CD8-positive, alpha-beta memory T cell (primary cell): Measurements from ENCODE around the gene GOLT1B. TPM values are rescaled to one million over a fixed set of nuclear protein-coding genes. Genes with fewer than 3 reads are reported as not detected.

Experiments
- CTCF ChIA-PET: fragments of 350-600 bp; sonication (Branson Sonifier 250); formaldehyde crosslinking; loops from one replicate; lab custom pipeline; 2021; ENCODE audit warnings: antibody characterized with exemption; lab: Charles Lee
- POLR2A ChIA-PET: fragments of 350-600 bp; sonication (Branson Sonifier 250); formaldehyde crosslinking; loops from one replicate; lab custom pipeline; 2021; ENCODE audit warnings: antibody characterized with exemption; lab: Charles Lee
- DNase-seq, 5 donors: peaks; one replicate each; pipeline versions ENCODE4 v3.0.0 to v3.0.0-alpha.2; 2020 to 2022; ENCODE audit warnings: mixed read lengths in 1 of 5
- H3K27ac ChIP-seq: one replicate; pipeline ENCODE4 v1.7.0; 2013; ENCODE audit warnings: low read depth, mild to moderate bottlenecking, low read length, moderate library complexity
- H3K27me3 ChIP-seq: 2 replicates; pipeline ENCODE4 v1.7.0; 2013; ENCODE audit warnings: low read length, mild to moderate bottlenecking; ENCODE audit not compliant: insufficient read depth, poor library complexity, severe bottlenecking
- H3K36me3 ChIP-seq: 2 replicates; pipeline ENCODE4 v1.7.0; 2013; ENCODE audit warnings: mild to moderate bottlenecking, low read length, moderate library complexity; ENCODE audit not compliant: insufficient read depth
- H3K4me1 ChIP-seq: 2 replicates; pipeline ENCODE4 v1.7.0; 2013; ENCODE audit warnings: mild to moderate bottlenecking, low read length, moderate library complexity; ENCODE audit not compliant: insufficient read depth
- H3K4me3 ChIP-seq: 2 replicates; pipeline ENCODE4 v1.7.0; 2013; ENCODE audit warnings: mild to moderate bottlenecking, low read length
- H3K9me3 ChIP-seq: 2 replicates; pipeline ENCODE4 v1.7.0; 2013; ENCODE audit warnings: mild to moderate bottlenecking, low read length
- H3K27ac Mint-ChIP-seq, 8 donors: one replicate each; pipeline ENCODE4 v1.8.0; 2020 to 2021; ENCODE audit warnings: mixed read lengths in 8 of 8, mild to moderate bottlenecking in 6 of 8, inconsistent platforms in 3 of 8, moderate library complexity in 3 of 8
- H3K27me3 Mint-ChIP-seq, 2 donors: one replicate each; pipeline ENCODE4 v1.8.0; 2020 to 2021; ENCODE audit warnings: mixed read lengths in 2 of 2, mild to moderate bottlenecking in 1 of 2, moderate library complexity in 1 of 2
- H3K36me3 Mint-ChIP-seq, 3 donors: one replicate each; pipeline ENCODE4 v1.8.0; 2020 to 2021; ENCODE audit warnings: mixed read lengths in 3 of 3, inconsistent platforms in 1 of 3, mild to moderate bottlenecking in 1 of 3
- H3K4me1 Mint-ChIP-seq, 3 donors: one replicate each; pipeline ENCODE4 v1.8.0; 2020 to 2021; ENCODE audit warnings: mixed read lengths in 3 of 3, inconsistent platforms in 1 of 3, mild to moderate bottlenecking in 1 of 3
- H3K4me3 Mint-ChIP-seq, 7 donors: one replicate each; pipeline ENCODE4 v1.8.0; 2020 to 2021; ENCODE audit warnings: mixed read lengths in 7 of 7, mild to moderate bottlenecking in 6 of 7, moderate library complexity in 4 of 7, inconsistent platforms in 2 of 7
- H3K9me3 Mint-ChIP-seq, 5 donors: one replicate each; pipeline ENCODE4 v1.8.0; 2020 to 2022; ENCODE audit warnings: mixed read lengths in 5 of 5, mild to moderate bottlenecking in 3 of 5, moderate library complexity in 2 of 5, inconsistent platforms in 1 of 5
- polyA plus RNA-seq: library from polyadenylated mRNA; unstranded; fragments of 300-500 nt; fragmentation: Illumina TruSeq; gene quantifications from one replicate; pipeline ENCODE4 v1.2.3, GENCODE V29; 2021
- total RNA-seq, 2 experiments: library from RNA; stranded (reverse); gene quantifications; one replicate each; pipeline ENCODE4 v1.2.3, GENCODE V29; 2021

GOLT1B gene
- total and polyA plus RNA-seq, 3 experiments from 2014 or later = 25.8 to 52.3 (median 48.1) TPM

- peaks cover 0 to 2% (median 2%) of the 10 kb centered on the region in 3 donors for H3K36me3 Mint-ChIP-seq
- Histone ChIP-seq H3K27ac (no peak overlapping the region), H3K4me3 (no peak overlapping the region), H3K4me1 (no peaks in the 10 kb centered on the region), H3K9me3 (no peaks in the 10 kb centered on the region), H3K36me3 (no peaks in the 10 kb centered on the region), H3K27me3 (no peaks in the 10 kb centered on the region)
- H3K9me3 Mint-ChIP-seq = peaks cover 0 to 2% (median 0%) of the 10 kb centered on the region in 5 donors
- ChIA-PET POLR2A (no interaction called here), CTCF (no interaction called here)
- no peaks in the 10 kb centered on the region for H3K27me3 Mint-ChIP-seq
- H3K4me3 Mint-ChIP-seq = no peak overlapping the region
- DNase-seq = no peak
- H3K4me1 Mint-ChIP-seq = no peaks in the 10 kb centered on the region
- H3K27ac Mint-ChIP-seq = no peak overlapping the region
These were observed 51.7 kb downstream of the GOLT1B start for GRCh38 chr12:21553329-21553675.

- DNase-seq = no peak
- no peak overlapping the region for H3K4me3 Mint-ChIP-seq
- no peak overlapping the region for H3K27ac Mint-ChIP-seq
- H3K36me3 ChIP-seq = no peaks in the 10 kb centered on the region
- no peaks in the 10 kb centered on the region for H3K4me1 Mint-ChIP-seq
- H3K27me3 ChIP-seq = no peaks in the 10 kb centered on the region
- CTCF ChIA-PET = interaction anchor here (1.2 kb wide), 1 partner anchor 32 kb away, joined by 3 read pairs; the partner anchor contains the start of gene SPX
- H3K27me3 Mint-ChIP-seq = peaks cover 0 to 3% of the 10 kb centered on the region in 2 donors
- no peaks in the 10 kb centered on the region for H3K4me1 ChIP-seq
- POLR2A ChIA-PET = no interaction called here
- H3K27ac ChIP-seq = no peak overlapping the region
- peaks cover 0 to 2% (median 0%) of the 10 kb centered on the region in 5 donors for H3K9me3 Mint-ChIP-seq
- H3K36me3 Mint-ChIP-seq = peaks cover 0 to 2% (median 2%) of the 10 kb centered on the region in 3 donors
- H3K9me3 ChIP-seq = no peaks in the 10 kb centered on the region
- no peak overlapping the region for H3K4me3 ChIP-seq
These were observed 56.6 kb downstream of the GOLT1B start for GRCh38 chr12:21558100-21558679.

GRCh38 chr12:21559855-21560569 is 58.4 kb downstream of the GOLT1B start:
- Histone ChIP-seq H3K27me3 (no peaks in the 10 kb centered on the region), H3K4me1 (no peaks in the 10 kb centered on the region), H3K4me3 (no peak overlapping the region), H3K27ac (no peak overlapping the region), H3K36me3 (no peaks in the 10 kb centered on the region), H3K9me3 (no peaks in the 10 kb centered on the region)
- Mint-ChIP-seq H3K27me3 (peaks cover 0 to 3% of the 10 kb centered on the region in 2 donors), H3K9me3 (peaks cover 0 to 2% (median 0%) of the 10 kb centered on the region in 5 donors), H3K4me1 (no peaks in the 10 kb centered on the region), H3K27ac (no peak overlapping the region), H3K4me3 (no peak overlapping the region), H3K36me3 (peaks cover 0 to 3% (median 2%) of the 10 kb centered on the region in 3 donors)
- CTCF ChIA-PET = no interaction called here
- POLR2A ChIA-PET = no interaction called here
- no peak for DNase-seq

- Mint-ChIP-seq H3K4me3 (no peak overlapping the region), H3K9me3 (peaks cover 0 to 2% (median 0%) of the 10 kb centered on the region in 5 donors), H3K4me1 (no peaks in the 10 kb centered on the region), H3K27ac (no peak overlapping the region), H3K36me3 (peaks cover 0 to 3% (median 2%) of the 10 kb centered on the region in 3 donors), H3K27me3 (peaks cover 0 to 3% of the 10 kb centered on the region in 2 donors)
- H3K4me1 ChIP-seq = no peaks in the 10 kb centered on the region
- no peak for DNase-seq
- no peaks in the 10 kb centered on the region for H3K36me3 ChIP-seq
- POLR2A ChIA-PET = no interaction called here
- CTCF ChIA-PET = no interaction called here
- H3K9me3 ChIP-seq = no peaks in the 10 kb centered on the region
- H3K4me3 ChIP-seq = no peak overlapping the region
- H3K27ac ChIP-seq = no peak overlapping the region
- no peaks in the 10 kb centered on the region for H3K27me3 ChIP-seq
These were observed 59.6 kb downstream of the GOLT1B start for GRCh38 chr12:21561158-21561557.

- no peak for DNase-seq
- H3K4me1 ChIP-seq = no peaks in the 10 kb centered on the region
- H3K36me3 Mint-ChIP-seq = peaks cover 0 to 3% (median 2%) of the 10 kb centered on the region in 3 donors
- no peak overlapping the region for H3K27ac Mint-ChIP-seq
- ChIA-PET CTCF (no interaction called here), POLR2A (no interaction called here)
- no peaks in the 10 kb centered on the region for H3K9me3 ChIP-seq
- H3K36me3 ChIP-seq = no peaks in the 10 kb centered on the region
- no peaks in the 10 kb centered on the region for H3K4me1 Mint-ChIP-seq
- no peaks in the 10 kb centered on the region for H3K27me3 ChIP-seq
- peaks cover 0 to 3% of the 10 kb centered on the region in 2 donors for H3K27me3 Mint-ChIP-seq
- H3K9me3 Mint-ChIP-seq = peaks cover 0 to 2% (median 0%) of the 10 kb centered on the region in 5 donors
- no peak overlapping the region for H3K4me3 Mint-ChIP-seq
- H3K4me3 ChIP-seq = no peak overlapping the region
- no peak overlapping the region for H3K27ac ChIP-seq
These were observed 61.3 kb downstream of the GOLT1B start for GRCh38 chr12:21562859-21563258.

- Histone ChIP-seq H3K4me1 (no peaks in the 10 kb centered on the region), H3K27ac (no peak overlapping the region), H3K4me3 (no peak overlapping the region), H3K9me3 (no peaks in the 10 kb centered on the region), H3K36me3 (no peaks in the 10 kb centered on the region), H3K27me3 (no peaks in the 10 kb centered on the region)
- POLR2A ChIA-PET = no interaction called here
- Mint-ChIP-seq H3K36me3 (peaks cover 0 to 3% (median 0%) of the 10 kb centered on the region in 3 donors), H3K4me1 (no peaks in the 10 kb centered on the region), H3K4me3 (no peak overlapping the region), H3K27ac (no peak overlapping the region), H3K9me3 (no peaks in the 10 kb centered on the region), H3K27me3 (peaks cover 3 to 8% of the 10 kb centered on the region in 2 donors)
- no peak for DNase-seq
- CTCF ChIA-PET = no interaction called here
These were observed 64.8 kb downstream of the GOLT1B start for GRCh38 chr12:21566223-21566906.

GRCh38 chr12:21566907-21567394 is 65.4 kb downstream of the GOLT1B start:
- POLR2A ChIA-PET = no interaction called here
- H3K27ac Mint-ChIP-seq = no peak overlapping the region
- DNase-seq = no peak
- peaks cover 0 to 3% (median 0%) of the 10 kb centered on the region in 3 donors for H3K36me3 Mint-ChIP-seq
- no peaks in the 10 kb centered on the region for H3K4me1 Mint-ChIP-seq
- no peak overlapping the region for H3K4me3 Mint-ChIP-seq
- no peak overlapping the region for H3K27ac ChIP-seq
- no peaks in the 10 kb centered on the region for H3K27me3 ChIP-seq
- CTCF ChIA-PET = no interaction called here
- H3K9me3 Mint-ChIP-seq = no peaks in the 10 kb centered on the region
- H3K4me1 ChIP-seq = no peaks in the 10 kb centered on the region
- no peaks in the 10 kb centered on the region for H3K36me3 ChIP-seq
- H3K27me3 Mint-ChIP-seq = peaks cover 3 to 8% of the 10 kb centered on the region in 2 donors
- H3K4me3 ChIP-seq = no peak overlapping the region
- no peaks in the 10 kb centered on the region for H3K9me3 ChIP-seq
